GM10248 (cell line): ENCODE measurements around the gene CDK9.

Experiments used
- CTCF ChIA-PET: fragments of 300-600 bp; sonication (Branson Sonifier 250); formaldehyde crosslinking; extraction: SDS; loops from one replicate; lab custom pipeline; 2021; ENCODE audit warnings: antibody characterized with exemption; lab: Yijun Ruan, JAX
- POLR2A ChIA-PET: fragments of 350-650 bp; sonication (Branson Sonifier 250); formaldehyde crosslinking; extraction: SDS; loops from one replicate; lab custom pipeline; 2020; ENCODE audit warnings: antibody characterized with exemption; lab: Yijun Ruan, JAX
- DNase-seq: peaks from one replicate; pipeline ENCODE4 v3.0.0; 2012; ENCODE audit errors: extremely low spot score
- CTCF ChIP-seq: IDR thresholded peaks from 2 replicates; pipeline ENCODE4 v1.5.1; 2012; ENCODE audit warnings: mild to moderate bottlenecking, low read depth; ENCODE audit errors: extremely low read depth, missing control alignments, control extremely low read depth

Gene CDK9

DNA sequence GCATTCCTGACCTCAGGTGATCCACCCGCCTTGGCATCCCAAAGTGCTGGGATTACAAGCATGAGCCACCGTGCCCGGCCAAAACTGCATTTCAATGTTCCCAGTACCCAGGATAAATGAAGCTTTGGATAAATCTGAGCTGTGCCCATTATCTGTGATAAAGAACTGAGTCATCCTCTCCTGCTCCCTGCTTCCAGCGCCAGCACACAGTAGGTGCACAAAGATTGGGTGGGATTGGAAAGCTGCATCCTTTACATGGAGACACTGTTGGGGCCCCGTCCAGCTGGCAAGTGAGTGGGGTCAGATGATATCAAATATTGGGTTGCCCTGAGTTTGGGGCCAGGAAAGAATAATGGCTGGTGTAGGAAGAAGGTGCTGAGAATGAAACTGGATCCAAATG, 24.8 kb upstream of the CDK9 start:
- DNase-seq, result no peak
- ChIA-PET POLR2A (no interaction called here), CTCF (interaction anchor here (1.6 to 3.2 kb wide), 3 partner anchors 9 to 109 kb away, joined by 5 to 14 read pairs (median 10); partner anchors contain the start of gene TOR2A)
- no peak for TF ChIP-seq CTCF

- ChIA-PET CTCF (interaction anchor here (3.0 to 3.2 kb wide), 2 partner anchors 9 to 26 kb away, joined by 10 to 14 read pairs; partner anchors contain the start of gene TOR2A), POLR2A (no interaction called here)
- TF ChIP-seq CTCF, result no peak
- no peak for DNase-seq
These were observed 24.3 kb upstream of the CDK9 start for GRCh38 chr9:127761491-127761956.

- CTCF ChIA-PET, result interaction anchor here (2.4 to 6.0 kb wide), 4 partner anchors 8 to 159 kb away, joined by 10 to 46 read pairs (median 14); partner anchors contain the start of genes CDK9 and TOR2A
- DNase-seq, result no peak
- POLR2A ChIA-PET, result no interaction called here
- no peak for TF ChIP-seq CTCF
These were observed 23.6 kb upstream of the CDK9 start for GRCh38 chr9:127762111-127762676.

DNA sequence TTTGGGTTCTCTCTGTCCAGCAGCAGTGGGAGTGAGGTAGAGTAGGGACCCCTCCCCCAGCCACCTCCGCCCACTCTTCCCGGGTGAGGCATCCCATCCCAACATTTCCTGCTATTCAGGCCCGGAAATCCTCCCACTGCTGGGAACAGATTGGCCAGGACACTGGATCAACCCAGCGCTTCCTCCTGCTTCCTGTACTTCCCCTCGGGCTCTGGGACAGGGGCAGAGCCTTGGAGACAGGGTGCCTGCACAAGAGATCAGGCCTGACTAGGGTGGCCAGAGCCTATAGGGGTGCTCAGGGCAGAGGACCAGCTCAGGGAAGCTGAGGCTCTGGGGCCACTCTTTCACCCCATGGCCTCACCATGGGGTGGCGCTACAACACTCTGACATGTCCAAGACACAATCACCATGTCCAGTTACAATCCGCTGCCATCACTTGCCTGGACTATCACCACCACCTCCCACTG, 21.9 kb upstream of the CDK9 start:
- TF ChIP-seq CTCF, result peak; percentile 62
- POLR2A ChIA-PET, result no interaction called here
- DNase-seq, result peak; percentile 45
- CTCF ChIA-PET, result interaction anchor here (0.6 to 6.0 kb wide), 11 partner anchors 9 to 157 kb away, joined by 3 to 46 read pairs (median 6); partner anchors contain the start of genes CDK9 and TOR2A

GRCh38 chr9:127765418-127765817, 20.4 kb upstream of the CDK9 start:
- POLR2A ChIA-PET, result interaction anchor here (0.6 kb wide), 1 partner anchor 30 kb away, joined by 3 read pairs; the partner anchor contains the start of gene TOR2A
- CTCF ChIA-PET, result interaction anchor here (0.9 to 6.0 kb wide), 10 partner anchors 10 to 270 kb away, joined by 3 to 46 read pairs (median 5); partner anchors contain the start of genes CDK9 and TOR2A

More at GRCh38 chr9:127765418-127765817, 20.4 kb upstream of the CDK9 start:
- no peak for DNase-seq
- TF ChIP-seq CTCF, result no peak
